ENCODE data around the gene OR8G5.

DNA sequence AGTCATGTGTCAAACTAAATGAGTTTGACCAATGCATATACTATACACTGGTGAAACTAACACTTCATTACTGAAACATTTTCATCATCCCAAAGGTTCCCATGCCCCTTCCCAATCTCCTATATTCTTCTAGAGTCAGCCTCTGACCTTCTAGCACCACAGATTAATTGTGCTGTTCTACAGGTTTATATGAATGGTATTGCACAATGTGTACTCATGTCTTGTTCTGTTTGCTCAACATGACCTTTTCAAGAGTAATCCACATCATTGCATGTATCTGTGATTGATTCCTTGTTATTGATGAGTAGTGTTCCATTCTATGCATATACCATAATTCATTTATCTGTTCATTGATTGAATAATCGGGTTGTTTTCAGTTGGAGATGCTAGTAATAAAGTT is 22.8 kb upstream of the OR8G5 start:
- TF ChIP-seq, protein P1, sequence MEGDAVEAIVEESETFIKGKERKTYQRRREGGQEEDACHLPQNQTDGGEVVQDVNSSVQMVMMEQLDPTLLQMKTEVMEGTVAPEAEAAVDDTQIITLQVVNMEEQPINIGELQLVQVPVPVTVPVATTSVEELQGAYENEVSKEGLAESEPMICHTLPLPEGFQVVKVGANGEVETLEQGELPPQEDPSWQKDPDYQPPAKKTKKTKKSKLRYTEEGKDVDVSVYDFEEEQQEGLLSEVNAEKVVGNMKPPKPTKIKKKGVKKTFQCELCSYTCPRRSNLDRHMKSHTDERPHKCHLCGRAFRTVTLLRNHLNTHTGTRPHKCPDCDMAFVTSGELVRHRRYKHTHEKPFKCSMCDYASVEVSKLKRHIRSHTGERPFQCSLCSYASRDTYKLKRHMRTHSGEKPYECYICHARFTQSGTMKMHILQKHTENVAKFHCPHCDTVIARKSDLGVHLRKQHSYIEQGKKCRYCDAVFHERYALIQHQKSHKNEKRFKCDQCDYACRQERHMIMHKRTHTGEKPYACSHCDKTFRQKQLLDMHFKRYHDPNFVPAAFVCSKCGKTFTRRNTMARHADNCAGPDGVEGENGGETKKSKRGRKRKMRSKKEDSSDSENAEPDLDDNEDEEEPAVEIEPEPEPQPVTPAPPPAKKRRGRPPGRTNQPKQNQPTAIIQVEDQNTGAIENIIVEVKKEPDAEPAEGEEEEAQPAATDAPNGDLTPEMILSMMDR (conservative IDR thresholded peaks at IDR 0.05; ENCODE audit: low read depth, low read length) = no peak
- no peak for TF ChIP-seq EZH2 (IDR thresholded peaks at IDR 0.05; ENCODE audit: borderline replicate concordance, low read depth, low read length, poor library complexity, severe bottlenecking)

Measured in A673 (cell line).